Ascending aorta (tissue), 2 donors: ENCODE measurements around the gene FBP1. TPM values are rescaled to one million over a fixed set of nuclear protein-coding genes. Genes with fewer than 3 reads are reported as not detected.
A peak's percentile ranks its signal among the peaks of the same experiment; 100 is the strongest.

Source experiments
- DNase-seq, 2 donors: peaks; one replicate each; pipeline ENCODE4 v3.0.0-alpha.2; 2019; ENCODE audit warnings: low spot score in 2 of 2
- H3K27ac ChIP-seq, 2 donors: fragments of 200-600 bp; sonication (generic); one replicate each; pipeline ENCODE4 v1.5.1; 2016 to 2017; ENCODE audit warnings: mild to moderate bottlenecking in 1 of 2
- H3K27me3 ChIP-seq: fragments of 200-600 bp; sonication (generic); one replicate; pipeline ENCODE4 v1.5.1; 2017
- H3K36me3 ChIP-seq, 2 donors: fragments of 200-600 bp; sonication (generic); one replicate each; pipeline ENCODE4 v1.5.1; 2016
- H3K4me1 ChIP-seq, 2 donors: fragments of 200-600 bp; sonication (generic); one replicate each; pipeline ENCODE4 v1.5.1; 2016 to 2017; ENCODE audit warnings: mild to moderate bottlenecking in 1 of 2
- H3K4me3 ChIP-seq, 2 donors: fragments of 200-600 bp; sonication (generic); one replicate each; pipeline ENCODE4 v1.5.1; 2016 to 2017; ENCODE audit warnings: mild to moderate bottlenecking in 1 of 2
- H3K9me3 ChIP-seq, 2 donors: fragments of 200-600 bp; sonication (generic); one replicate each; pipeline ENCODE4 v1.5.1; 2016
- intact Hi-C: fragments of 100-400 bp; cut with DNase I; formaldehyde crosslinking; loops from one replicate; pipeline ENCODE4 v1.15.1; 2023
- total RNA-seq: library from RNA; depleted of rRNA; stranded (reverse); fragments of >200 nt; gene quantifications from one replicate; pipeline ENCODE4 v1.1.0, GENCODE V29; 2016
- TF ChIP-seq, protein P1 (sequence below), 3 experiments: fragments of 200-600 bp in 2 of 3; fragments of 450-650 bp in 1 of 3; sonication (generic) in 2 of 3; IDR thresholded peaks; one replicate each; pipeline ENCODE4 v1.5.1; 2016 to 2019; ENCODE audit warnings: antibody characterized with exemption in 3 of 3, mild to moderate bottlenecking in 1 of 3, moderate library complexity in 1 of 3

The FBP1 gene
- total RNA-seq, 1 donor from 2014 or later: 4.8 TPM

DNA sequence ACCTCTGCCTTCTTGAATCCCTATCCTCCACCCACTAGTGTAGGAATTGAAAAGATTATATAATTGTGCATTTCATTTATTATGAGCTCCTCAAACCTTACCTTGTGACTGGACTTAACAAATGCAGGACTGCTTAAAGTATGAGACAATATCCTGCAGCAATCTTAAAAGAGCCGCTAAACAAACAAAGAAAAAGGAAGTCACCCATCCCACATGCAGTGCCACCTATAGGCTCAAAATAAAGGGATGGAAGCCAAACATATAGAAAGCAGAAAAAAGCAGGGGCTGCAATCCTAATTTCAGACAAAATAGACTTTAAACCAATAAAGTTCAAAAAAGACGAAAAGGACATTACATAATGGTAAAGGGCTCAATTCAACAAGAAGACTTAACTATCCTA lies 75.8 kb downstream of the FBP1 start:
- H3K27me3 ChIP-seq: no peaks in the 10 kb centered on the region
- no peaks in the 10 kb centered on the region for H3K36me3 ChIP-seq
- TF ChIP-seq, protein P1, sequence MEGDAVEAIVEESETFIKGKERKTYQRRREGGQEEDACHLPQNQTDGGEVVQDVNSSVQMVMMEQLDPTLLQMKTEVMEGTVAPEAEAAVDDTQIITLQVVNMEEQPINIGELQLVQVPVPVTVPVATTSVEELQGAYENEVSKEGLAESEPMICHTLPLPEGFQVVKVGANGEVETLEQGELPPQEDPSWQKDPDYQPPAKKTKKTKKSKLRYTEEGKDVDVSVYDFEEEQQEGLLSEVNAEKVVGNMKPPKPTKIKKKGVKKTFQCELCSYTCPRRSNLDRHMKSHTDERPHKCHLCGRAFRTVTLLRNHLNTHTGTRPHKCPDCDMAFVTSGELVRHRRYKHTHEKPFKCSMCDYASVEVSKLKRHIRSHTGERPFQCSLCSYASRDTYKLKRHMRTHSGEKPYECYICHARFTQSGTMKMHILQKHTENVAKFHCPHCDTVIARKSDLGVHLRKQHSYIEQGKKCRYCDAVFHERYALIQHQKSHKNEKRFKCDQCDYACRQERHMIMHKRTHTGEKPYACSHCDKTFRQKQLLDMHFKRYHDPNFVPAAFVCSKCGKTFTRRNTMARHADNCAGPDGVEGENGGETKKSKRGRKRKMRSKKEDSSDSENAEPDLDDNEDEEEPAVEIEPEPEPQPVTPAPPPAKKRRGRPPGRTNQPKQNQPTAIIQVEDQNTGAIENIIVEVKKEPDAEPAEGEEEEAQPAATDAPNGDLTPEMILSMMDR (IDR thresholded peaks at IDR 0.05): no peak
- H3K9me3 ChIP-seq: no peaks in the 10 kb centered on the region
- DNase-seq: no peak
- no peak overlapping the region for H3K27ac ChIP-seq
- no peaks in the 10 kb centered on the region for H3K4me1 ChIP-seq
- intact Hi-C loops: no loop called here
- no peak overlapping the region for H3K4me3 ChIP-seq

- no peak overlapping the region for H3K27ac ChIP-seq
- H3K27me3 ChIP-seq: no peaks in the 10 kb centered on the region
- intact Hi-C loops: no loop called here
- no peak overlapping the region for H3K4me3 ChIP-seq
- no peaks in the 10 kb centered on the region for H3K4me1 ChIP-seq
- no peaks in the 10 kb centered on the region for H3K9me3 ChIP-seq
- TF ChIP-seq, protein P1 (IDR thresholded peaks at IDR 0.05): no peak
- no peaks in the 10 kb centered on the region for H3K36me3 ChIP-seq
- DNase-seq: no peak
These were observed 79.1 kb downstream of the FBP1 start for GRCh38 chr9:94560237-94560636.

DNA sequence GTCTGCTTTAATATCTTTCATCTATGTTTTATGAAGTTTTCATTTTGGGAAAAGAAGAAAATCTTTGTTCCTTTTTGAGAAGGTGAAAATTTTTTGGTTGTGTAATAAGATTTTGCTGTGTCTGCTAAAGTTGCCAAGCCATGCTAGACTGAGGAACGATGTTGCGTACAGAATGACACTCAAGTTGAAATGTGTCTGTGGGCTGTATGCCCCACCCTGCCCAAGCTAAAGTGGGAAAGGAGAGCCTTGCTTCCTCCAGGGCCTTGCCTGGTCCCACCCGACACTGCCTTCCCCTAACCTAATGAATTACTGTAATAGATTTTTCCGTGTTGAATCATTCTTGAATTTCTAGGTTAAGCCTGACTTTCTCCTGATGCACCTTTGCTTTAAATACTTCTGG lies 81.9 kb downstream of the FBP1 start:
- intact Hi-C loops: no loop called here
- Histone ChIP-seq H3K9me3 (no peaks in the 10 kb centered on the region), H3K4me3 (no peak overlapping the region), H3K27ac (no peak overlapping the region), H3K27me3 (no peaks in the 10 kb centered on the region), H3K36me3 (no peaks in the 10 kb centered on the region), H3K4me1 (no peaks in the 10 kb centered on the region)
- no peak for DNase-seq
- TF ChIP-seq, protein P1 (IDR thresholded peaks at IDR 0.05): no peak

DNA sequence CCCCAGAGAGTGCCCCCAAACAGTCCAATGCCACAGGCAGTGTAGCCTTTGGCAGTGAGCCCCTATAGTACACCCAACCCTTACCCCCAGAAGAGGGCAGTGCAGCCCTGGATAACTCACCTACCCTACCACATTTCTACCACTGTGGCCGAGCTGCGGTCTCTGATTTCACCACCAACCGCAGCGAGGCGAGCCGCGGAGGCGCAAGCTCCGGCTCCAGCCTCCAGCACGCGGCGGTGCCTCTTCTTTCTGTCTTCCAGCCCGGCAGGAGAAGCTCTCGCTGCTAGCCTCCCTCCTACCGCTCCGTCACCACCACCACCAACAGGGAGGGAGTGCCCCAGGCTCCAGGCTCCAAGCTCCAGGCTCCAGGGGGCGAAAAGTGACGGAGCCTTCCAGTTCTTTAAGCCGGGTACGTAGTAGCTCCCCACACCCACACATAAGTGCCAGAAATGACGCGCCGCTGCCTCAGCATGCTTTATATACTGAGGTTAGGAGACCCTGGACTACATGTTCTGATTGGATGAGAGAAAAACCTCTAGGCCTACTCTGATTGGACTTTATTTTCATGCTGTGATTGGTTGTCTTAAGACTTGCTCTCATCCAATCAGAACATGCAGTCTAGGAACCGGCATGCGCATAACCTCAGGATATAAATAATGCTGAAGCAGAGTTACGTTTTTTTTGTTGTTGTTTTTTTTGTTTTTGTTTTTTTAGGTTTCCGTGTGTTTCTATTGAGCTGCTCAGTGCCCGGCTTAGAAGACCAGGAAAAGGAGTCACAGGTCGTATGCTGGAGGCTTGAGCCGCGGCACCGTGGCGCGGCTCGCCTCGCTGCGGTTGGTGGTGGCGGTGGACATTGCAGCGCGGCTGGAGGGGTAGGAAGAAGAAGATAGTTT lies 84.6 kb downstream of the FBP1 start, which contains the start of gene PCAT7:
TSS of gene PCAT7 (plus strand) at position 645 of the 893 bp plus-strand sequence.
- intact Hi-C loops: no loop called here
- TF ChIP-seq, protein P1 (IDR thresholded peaks at IDR 0.05): peak; percentile 9 to 41 (median 35)
- Histone ChIP-seq H3K4me3 (peak within 1 kb of the TSS in 1 of 2 donors; percentile 36), H3K36me3 (no peaks in the 10 kb centered on the region), H3K9me3 (no peaks in the 10 kb centered on the region), H3K4me1 (no peaks in the 10 kb centered on the region), H3K27ac (no peak within 1 kb of the TSS), H3K27me3 (no peaks in the 10 kb centered on the region)
- DNase-seq: no peak

GRCh38 chr9:94554078-94554438 lies 85.3 kb downstream of the FBP1 start:
- no peak for DNase-seq
- Histone ChIP-seq H3K36me3 (no peaks in the 10 kb centered on the region), H3K4me1 (no peaks in the 10 kb centered on the region), H3K27ac (no peak overlapping the region), H3K9me3 (no peaks in the 10 kb centered on the region), H3K27me3 (no peaks in the 10 kb centered on the region), H3K4me3 (no peak overlapping the region)
- TF ChIP-seq, protein P1 (IDR thresholded peaks at IDR 0.05): no peak
- intact Hi-C loops: no loop called here

Other genes starting within 250 kb of the FBP1 start
- gene PCAT7, start 84.4 kb downstream of the FBP1 start, total RNA-seq: not detected
- gene FBP2, start 45.7 kb downstream of the FBP1 start, total RNA-seq: not detected
- gene AOPEP, start 87.2 kb upstream of the FBP1 start, total RNA-seq: 333 TPM